ENCODE results near the gene DIS3L2. TPM values are rescaled to one million over a fixed set of nuclear protein-coding genes. Genes with fewer than 3 reads are reported as not detected.

Gene DIS3L2
- total and polyA plus RNA-seq, 2 of the 8 experiments (the other 6 are each of a cell fraction or from before 2014, with no cell fraction given), result 11.5 to 21.6 TPM

GRCh38 chr2:232310696-232311095, 349.2 kb downstream of the DIS3L2 start:
- POLR2A ChIA-PET (ENCODE audit: partially characterized antibody), result no interaction called here
- no peak overlapping the region for H2BK12ac ChIP-seq (ENCODE audit: low read depth, low read length)

More at GRCh38 chr2:232310696-232311095, 349.2 kb downstream of the DIS3L2 start:
- Histone ChIP-seq H4K8ac (ENCODE audit: extremely low read depth, insufficient read depth, low read length) (no peak overlapping the region), H3K27ac (ENCODE audit: low read depth, low read length) (no peak overlapping the region), H2AFZ (ENCODE audit: low read length) (no peak overlapping the region), H3K79me2 (ENCODE audit: control insufficient read depth in 1 of 2, insufficient read depth in 2 of 2, low read length in 2 of 2) (no peaks in the 10 kb centered on the region), H3K18ac (ENCODE audit: extremely low read depth, low read length) (no peak overlapping the region), H3K4me2 (ENCODE audit: insufficient read depth in 1 of 2, low read depth in 2 of 2, low read length in 2 of 2) (no peak overlapping the region), H4K91ac (replicated peaks; ENCODE audit: insufficient read length, low read length) (no peak overlapping the region), H3K4me1 (replicated peaks in 1 of 4; ENCODE audit: control insufficient read depth in 3 of 4, insufficient read depth in 4 of 4, low read length in 3 of 4) (no peaks in the 10 kb centered on the region), H4K5ac (ENCODE audit: insufficient read length, low read depth, low read length) (no peak overlapping the region), H3K56ac (replicated peaks; ENCODE audit: insufficient read length, low read depth, low read length) (no peak overlapping the region), H2BK20ac (ENCODE audit: low read length) (no peak overlapping the region), H3K23me2 (ENCODE audit: low read depth, low read length) (no peaks in the 10 kb centered on the region), H3K27me3 (replicated peaks in 1 of 4; ENCODE audit: control insufficient read depth in 3 of 4, extremely low read depth in 1 of 4, insufficient read depth in 3 of 4, low read length in 3 of 4) (no peaks in the 10 kb centered on the region), H2BK120ac (replicated peaks; ENCODE audit: low read depth, low read length) (no peak overlapping the region), H3K4me3 (ENCODE audit: extremely low read depth in 1 of 4, insufficient read depth in 2 of 4, low read depth in 3 of 4, low read length in 4 of 4) (no peak overlapping the region), H2BK5ac (ENCODE audit: low read depth, low read length) (no peak overlapping the region), H2AK5ac (ENCODE audit: low read depth, low read length) (no peak overlapping the region), H3K79me1 (ENCODE audit: low read depth, low read length) (no peaks in the 10 kb centered on the region), H3K9ac (replicated peaks in 1 of 4; ENCODE audit: extremely low read depth in 1 of 4, low read depth in 3 of 4, low read length in 3 of 4) (no peak overlapping the region), H3K4ac (replicated peaks; ENCODE audit: insufficient read length, low read depth, low read length) (no peak overlapping the region), H3K9me3 (ENCODE audit: insufficient read depth in 2 of 2, low read depth in 1 of 2, low read length in 1 of 2) (peaks cover 7% of the 10 kb centered on the region in 2 experiments), H3K36me3 (ENCODE audit: control insufficient read depth in 2 of 4, insufficient read depth in 4 of 4, low read length in 3 of 4) (no peaks in the 10 kb centered on the region), H2BK15ac (ENCODE audit: low read length) (no peak overlapping the region), H4K20me1 (replicated peaks in 1 of 2; ENCODE audit: control insufficient read depth in 1 of 2, insufficient read depth in 2 of 2, low read length in 2 of 2) (no peaks in the 10 kb centered on the region), H3K14ac (ENCODE audit: insufficient read length) (no peak overlapping the region), H3K23ac (ENCODE audit: insufficient read length) (no peak overlapping the region)
- CTCF ChIA-PET (ENCODE audit: partially characterized antibody), result interaction anchor here (0.6 to 7.7 kb wide), 14 partner anchors 11 to 449 kb away, joined by 3 to 65 read pairs (median 4); no protein-coding TSS in a partner anchor
- DNase-seq (ENCODE audit: low read depth in 1 of 2, low spot score in 2 of 2) (no peak), FAIRE-seq (no peak)
- 88% methylated on average over 1 of the region's 1 CpG; no CpG with 5 or more reads in 1 of the 2 experiments for WGBS, 2 experiments (ENCODE audit: extremely low coverage in 1 of 2, insufficient coverage in 1 of 2, insufficient read length in 1 of 2, insufficient replicate concordance in 2 of 2, low coverage in 1 of 2, low lambda C conversion rate in 2 of 2, missing lambda C conversion rate in 1 of 2)
- TF ChIP-seq MAFK (IDR thresholded peaks at IDR 0.05; ENCODE audit: low read depth, low read length) (no peak), TAF7 (optimal IDR thresholded peaks at IDR 0.05; ENCODE audit: borderline replicate concordance, low read depth, low read length) (no peak), BCL11A (IDR thresholded peaks at IDR 0.05; ENCODE audit: low read depth in 2 of 2, low read length in 2 of 2) (no peak), GABPA (IDR thresholded peaks at IDR 0.05; ENCODE audit: borderline replicate concordance, insufficient read depth, low read length) (no peak), SP4 (IDR thresholded peaks at IDR 0.05; ENCODE audit: low read length) (no peak), BRCA1 (IDR thresholded peaks at IDR 0.05; ENCODE audit: low read depth, low read length) (no peak)

Measured in H1 (cell line).